Breast epithelium (tissue), 3 donors: ENCODE data around the gene DTNB.

ENCODE experiments used
- CTCF ChIP-seq, 3 donors: fragments of 450-650 bp; IDR thresholded peaks; one replicate each; pipeline ENCODE4 v1.5.1; 2016 to 2017; ENCODE audit warnings: antibody characterized with exemption in 3 of 3, mild to moderate bottlenecking in 3 of 3, moderate library complexity in 3 of 3
- POLR2A ChIP-seq: fragments of 450-650 bp; IDR thresholded peaks from one replicate; pipeline ENCODE4 v1.6.1; 2016; ENCODE audit warnings: antibody characterized with exemption, mild to moderate bottlenecking, moderate library complexity
- POLR2AphosphoS5 ChIP-seq, 3 donors: sonication (generic); formaldehyde crosslinking; IDR thresholded peaks; one replicate each; pipeline ENCODE4 v1.6.1; 2017; ENCODE audit warnings: antibody characterized with exemption in 3 of 3

GRCh38 chr2:25444608-25445270 is 228.6 kb downstream of the DTNB start:
- no peak for TF ChIP-seq CTCF (IDR thresholded peaks at IDR 0.05)
- TF ChIP-seq POLR2A, result no peak
- no peak for TF ChIP-seq POLR2AphosphoS5 (IDR thresholded peaks at IDR 0.05)
